ENCODE results near the gene TOMM34.

DNA sequence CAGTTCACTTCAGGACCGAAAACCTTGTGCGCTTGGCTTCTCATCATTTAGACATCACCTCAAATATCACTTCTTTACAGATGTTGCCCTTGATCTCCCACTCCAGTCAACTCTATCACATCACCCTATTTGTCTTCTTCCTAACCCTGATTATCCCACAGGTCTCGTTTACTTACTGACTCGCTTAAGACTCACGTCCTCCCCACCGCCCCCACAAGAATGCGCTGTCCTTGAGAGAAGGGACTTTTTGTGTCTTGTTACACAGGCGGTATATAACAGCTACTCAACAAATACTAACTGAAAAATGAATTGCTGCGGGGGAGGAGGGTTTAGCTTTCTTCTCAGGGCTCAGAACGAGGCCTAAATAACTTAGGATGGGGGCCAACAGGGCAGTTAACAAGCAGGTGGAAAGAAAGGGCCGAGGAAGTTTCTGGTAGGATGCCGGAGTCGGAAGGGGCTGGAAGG is 527 bp downstream of the TOMM34 start:
- TF ChIP-seq POLR2A (IDR thresholded peaks at IDR 0.05; ENCODE audit: extremely low read depth, insufficient read length) (no peak), CTCF (IDR thresholded peaks at IDR 0.05; ENCODE audit: low read depth, low read length) (no peak)
